Osteoblast (primary cell): ENCODE results near the gene CIITA. TPM values are rescaled to one million over a fixed set of nuclear protein-coding genes. Genes with fewer than 3 reads are reported as not detected.
A peak's percentile ranks its signal among the peaks of the same experiment; 100 is the strongest.

Experiments used
- DNase-seq: peaks from one replicate; pipeline ENCODE4 v3.0.0; 2011; ENCODE audit warnings: low spot score, mixed read lengths; ENCODE audit not compliant: insufficient read length; ENCODE audit errors: missing footprints
- H2AFZ ChIP-seq: 2 replicates; pipeline ENCODE4 v1.6.0; 2011; ENCODE audit warnings: mild to moderate bottlenecking, low read length
- H3K27ac ChIP-seq: 2 replicates; pipeline ENCODE4 v1.5.1; 2011; ENCODE audit warnings: mild to moderate bottlenecking, low read depth, low read length, moderate library complexity
- H3K27me3 ChIP-seq: 2 replicates; pipeline ENCODE4 v1.6.0; 2012; ENCODE audit warnings: mild to moderate bottlenecking, control low read depth, inconsistent platforms, low read length, moderate library complexity; ENCODE audit not compliant: insufficient read depth
- H3K36me3 ChIP-seq: 2 replicates; pipeline ENCODE4 v1.5.1; 2011; ENCODE audit warnings: mild to moderate bottlenecking, low read length, control low read depth, moderate library complexity; ENCODE audit not compliant: insufficient read depth
- H3K4me1 ChIP-seq: 2 replicates; pipeline ENCODE4 v1.5.1; 2011; ENCODE audit warnings: mild to moderate bottlenecking, low read length, control low read depth, moderate library complexity; ENCODE audit not compliant: insufficient read depth
- H3K4me2 ChIP-seq: 2 replicates; pipeline ENCODE4 v1.6.0; 2011; ENCODE audit warnings: mild to moderate bottlenecking, low read length; ENCODE audit not compliant: insufficient read depth
- H3K4me3 ChIP-seq: fragments of 200-600 bp; sonication (generic); 3 replicates; pipeline ENCODE4 v1.5.1; 2012; ENCODE audit warnings: mild to moderate bottlenecking, low read length, inconsistent platforms; ENCODE audit not compliant: insufficient read depth
- H3K79me2 ChIP-seq: 2 replicates; pipeline ENCODE4 v1.6.0; 2012; ENCODE audit warnings: mild to moderate bottlenecking, low read length, control low read depth, inconsistent platforms; ENCODE audit not compliant: insufficient read depth
- H3K9me3 ChIP-seq: 2 replicates; pipeline ENCODE4 v1.5.1; 2011; ENCODE audit warnings: low read depth, low read length, control low read depth
- H4K20me1 ChIP-seq: 2 replicates; pipeline ENCODE4 v1.6.0; 2012; ENCODE audit warnings: mild to moderate bottlenecking, low read length, control low read depth; ENCODE audit not compliant: insufficient read depth
- total RNA-seq: library from RNA; depleted of rRNA; stranded (reverse); fragments of >200 nt; gene quantifications from 2 replicates; pipeline ENCODE4 v1.2.3, GENCODE V29; 2012
- TF ChIP-seq, protein P1 (sequence below): IDR thresholded peaks from 2 replicates; pipeline ENCODE4 v1.5.1; 2011; ENCODE audit warnings: mild to moderate bottlenecking, low read depth, low read length, moderate library complexity; ENCODE audit errors: extremely low read depth

The CIITA gene
- total RNA-seq, 1 donor = 2.5 TPM

GRCh38 chr16:10978871-10979446 lies 102.0 kb downstream of the CIITA start:
- Histone ChIP-seq H3K27ac (no peak overlapping the region), H2AFZ (no peak overlapping the region), H3K36me3 (peaks cover 13% of the 10 kb centered on the region), H3K4me1 (peaks cover under 1% of the 10 kb centered on the region), H4K20me1 (no peaks in the 10 kb centered on the region), H3K27me3 (no peaks in the 10 kb centered on the region), H3K9me3 (no peaks in the 10 kb centered on the region), H3K4me2 (no peak overlapping the region), H3K4me3 (no peak overlapping the region), H3K79me2 (no peaks in the 10 kb centered on the region)
- no peak for DNase-seq
- TF ChIP-seq, protein P1, sequence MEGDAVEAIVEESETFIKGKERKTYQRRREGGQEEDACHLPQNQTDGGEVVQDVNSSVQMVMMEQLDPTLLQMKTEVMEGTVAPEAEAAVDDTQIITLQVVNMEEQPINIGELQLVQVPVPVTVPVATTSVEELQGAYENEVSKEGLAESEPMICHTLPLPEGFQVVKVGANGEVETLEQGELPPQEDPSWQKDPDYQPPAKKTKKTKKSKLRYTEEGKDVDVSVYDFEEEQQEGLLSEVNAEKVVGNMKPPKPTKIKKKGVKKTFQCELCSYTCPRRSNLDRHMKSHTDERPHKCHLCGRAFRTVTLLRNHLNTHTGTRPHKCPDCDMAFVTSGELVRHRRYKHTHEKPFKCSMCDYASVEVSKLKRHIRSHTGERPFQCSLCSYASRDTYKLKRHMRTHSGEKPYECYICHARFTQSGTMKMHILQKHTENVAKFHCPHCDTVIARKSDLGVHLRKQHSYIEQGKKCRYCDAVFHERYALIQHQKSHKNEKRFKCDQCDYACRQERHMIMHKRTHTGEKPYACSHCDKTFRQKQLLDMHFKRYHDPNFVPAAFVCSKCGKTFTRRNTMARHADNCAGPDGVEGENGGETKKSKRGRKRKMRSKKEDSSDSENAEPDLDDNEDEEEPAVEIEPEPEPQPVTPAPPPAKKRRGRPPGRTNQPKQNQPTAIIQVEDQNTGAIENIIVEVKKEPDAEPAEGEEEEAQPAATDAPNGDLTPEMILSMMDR = no peak

GRCh38 chr16:10979717-10980601 lies 103.0 kb downstream of the CIITA start:
- peaks cover 13% of the 10 kb centered on the region for H3K36me3 ChIP-seq
- no peaks in the 10 kb centered on the region for H3K27me3 ChIP-seq
- H3K9me3 ChIP-seq = no peaks in the 10 kb centered on the region
- DNase-seq = no peak
- no peak overlapping the region for H3K4me3 ChIP-seq
- no peak overlapping the region for H3K27ac ChIP-seq
- TF ChIP-seq, protein P1 = no peak
- no peak overlapping the region for H2AFZ ChIP-seq
- H3K79me2 ChIP-seq = no peaks in the 10 kb centered on the region
- H3K4me2 ChIP-seq = no peak overlapping the region
- H3K4me1 ChIP-seq = peaks cover 8% of the 10 kb centered on the region
- no peaks in the 10 kb centered on the region for H4K20me1 ChIP-seq

DNA sequence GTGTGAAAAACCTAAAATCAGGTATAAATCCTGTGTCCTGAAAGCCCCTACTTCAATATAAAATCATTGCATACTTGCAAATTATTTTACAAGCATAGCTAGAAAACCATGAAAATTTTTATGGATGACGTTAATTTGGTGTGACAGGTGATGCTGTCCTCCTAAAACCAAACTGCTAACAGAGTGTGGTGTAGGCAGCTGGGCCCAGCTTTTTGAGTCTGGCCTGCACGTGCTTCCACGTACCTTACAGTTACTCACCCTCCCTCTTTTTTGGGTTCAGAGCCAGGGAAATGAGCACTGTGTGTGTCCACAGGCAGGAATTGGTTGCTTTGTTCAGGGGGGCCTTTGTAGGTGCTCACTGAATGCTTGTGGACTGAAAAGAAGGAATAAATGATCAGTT lies 103.8 kb downstream of the CIITA start:
- no peak for DNase-seq
- H3K36me3 ChIP-seq = peaks cover 13% of the 10 kb centered on the region
- no peaks in the 10 kb centered on the region for H3K27me3 ChIP-seq
- H2AFZ ChIP-seq = no peak overlapping the region
- TF ChIP-seq, protein P1 = no peak
- no peaks in the 10 kb centered on the region for H4K20me1 ChIP-seq
- H3K27ac ChIP-seq = no peak overlapping the region
- H3K79me2 ChIP-seq = no peaks in the 10 kb centered on the region
- H3K9me3 ChIP-seq = no peaks in the 10 kb centered on the region
- peaks cover 8% of the 10 kb centered on the region for H3K4me1 ChIP-seq
- H3K4me2 ChIP-seq = no peak overlapping the region
- no peak overlapping the region for H3K4me3 ChIP-seq

DNA sequence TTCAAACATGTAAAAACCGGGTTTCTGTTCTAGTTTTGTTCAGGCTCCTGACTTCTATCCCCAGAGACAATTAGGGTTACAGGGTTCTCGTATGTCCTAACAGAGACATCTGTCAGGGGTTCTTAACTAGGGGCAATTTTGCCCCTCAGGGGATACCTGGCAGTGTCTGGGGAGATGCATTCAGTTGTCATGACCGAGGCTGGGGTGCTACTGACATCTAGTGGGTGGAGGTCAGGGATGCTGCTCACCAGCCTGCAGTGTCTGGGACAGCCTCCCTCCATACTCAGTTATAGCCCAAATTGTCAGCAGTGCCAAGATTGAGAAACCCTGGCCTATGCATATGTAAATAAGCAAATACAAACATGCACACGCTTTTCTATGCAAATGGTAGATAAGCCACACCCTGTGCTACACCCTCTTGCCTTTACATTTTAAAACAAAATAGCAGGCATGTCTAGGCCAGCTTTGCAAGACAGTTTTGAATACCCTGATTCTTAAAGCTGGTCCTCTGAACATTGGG lies 104.8 kb downstream of the CIITA start:
- Histone ChIP-seq H3K4me2 (no peak overlapping the region), H3K4me1 (peaks cover 8% of the 10 kb centered on the region), H4K20me1 (no peaks in the 10 kb centered on the region), H3K4me3 (no peak overlapping the region), H3K27me3 (no peaks in the 10 kb centered on the region), H3K36me3 (peaks cover 13% of the 10 kb centered on the region), H3K79me2 (no peaks in the 10 kb centered on the region), H3K27ac (no peak overlapping the region), H2AFZ (no peak overlapping the region), H3K9me3 (no peaks in the 10 kb centered on the region)
- TF ChIP-seq, protein P1 = peak; percentile 53
- DNase-seq = no peak
